Measurements from ENCODE around the gene CAPS2.

DNA sequence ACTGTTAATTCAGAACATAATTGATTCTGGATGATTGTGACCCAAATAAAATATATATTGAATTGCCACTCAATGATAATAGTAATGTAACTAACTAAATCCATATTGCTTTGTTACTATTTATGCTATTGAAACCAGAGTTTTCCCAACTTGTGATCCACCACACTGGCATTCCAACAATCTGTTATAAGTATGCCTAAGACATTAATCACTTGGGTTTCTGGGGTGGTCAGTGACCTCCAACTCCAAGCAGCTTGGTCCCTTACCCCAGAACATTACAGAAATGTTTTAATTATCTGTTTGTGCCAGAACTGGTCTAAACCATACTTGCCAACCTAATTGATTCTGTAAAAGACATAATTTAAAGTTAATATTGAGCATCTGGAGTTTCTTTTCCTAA lies 14.6 kb downstream of the CAPS2 start:
- no peak for TF ChIP-seq RAD21 (IDR thresholded peaks at IDR 0.05)
- no peak for TF ChIP-seq EGR1 (IDR thresholded peaks at IDR 0.05; ENCODE audit: low read depth in 2 of 2)
- TF ChIP-seq, protein P1, sequence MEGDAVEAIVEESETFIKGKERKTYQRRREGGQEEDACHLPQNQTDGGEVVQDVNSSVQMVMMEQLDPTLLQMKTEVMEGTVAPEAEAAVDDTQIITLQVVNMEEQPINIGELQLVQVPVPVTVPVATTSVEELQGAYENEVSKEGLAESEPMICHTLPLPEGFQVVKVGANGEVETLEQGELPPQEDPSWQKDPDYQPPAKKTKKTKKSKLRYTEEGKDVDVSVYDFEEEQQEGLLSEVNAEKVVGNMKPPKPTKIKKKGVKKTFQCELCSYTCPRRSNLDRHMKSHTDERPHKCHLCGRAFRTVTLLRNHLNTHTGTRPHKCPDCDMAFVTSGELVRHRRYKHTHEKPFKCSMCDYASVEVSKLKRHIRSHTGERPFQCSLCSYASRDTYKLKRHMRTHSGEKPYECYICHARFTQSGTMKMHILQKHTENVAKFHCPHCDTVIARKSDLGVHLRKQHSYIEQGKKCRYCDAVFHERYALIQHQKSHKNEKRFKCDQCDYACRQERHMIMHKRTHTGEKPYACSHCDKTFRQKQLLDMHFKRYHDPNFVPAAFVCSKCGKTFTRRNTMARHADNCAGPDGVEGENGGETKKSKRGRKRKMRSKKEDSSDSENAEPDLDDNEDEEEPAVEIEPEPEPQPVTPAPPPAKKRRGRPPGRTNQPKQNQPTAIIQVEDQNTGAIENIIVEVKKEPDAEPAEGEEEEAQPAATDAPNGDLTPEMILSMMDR (IDR thresholded peaks at IDR 0.05; ENCODE audit: low read depth, low read length, missing input control), result no peak
